Progenitor cell of endocrine pancreas (in vitro differentiated cells): ENCODE data around the gene PAX8. TPM values are rescaled to one million over a fixed set of nuclear protein-coding genes. Genes with fewer than 3 reads are reported as not detected.

Experiments
- DNase-seq: peaks from one replicate; pipeline ENCODE4 v3.0.0; 2021; ENCODE audit warnings: low spot score; ENCODE audit not compliant: unreplicated experiment
- H3K27ac Mint-ChIP-seq: 2 replicates; pipeline ENCODE4 v1.8.0; 2021; ENCODE audit warnings: mild to moderate bottlenecking, moderate library complexity, mixed read lengths
- H3K27me3 Mint-ChIP-seq: 2 replicates; pipeline ENCODE4 v1.8.0; 2021; ENCODE audit warnings: mixed read lengths
- H3K36me3 Mint-ChIP-seq: 2 replicates; pipeline ENCODE4 v1.8.0; 2022; ENCODE audit warnings: mixed read lengths; ENCODE audit not compliant: insufficient read depth
- H3K4me1 Mint-ChIP-seq: 2 replicates; pipeline ENCODE4 v1.8.0; 2021; ENCODE audit warnings: low read depth, mixed read lengths
- H3K4me3 Mint-ChIP-seq: 2 replicates; pipeline ENCODE4 v1.8.0; 2021; ENCODE audit warnings: low read depth, mild to moderate bottlenecking, moderate library complexity, mixed read lengths
- H3K9me3 Mint-ChIP-seq: 2 replicates; pipeline ENCODE4 v1.8.0; 2021; ENCODE audit warnings: low read depth, mixed read lengths
- total RNA-seq: library from RNA; stranded (reverse); gene quantifications from 2 replicates; pipeline ENCODE4 v1.2.1, GENCODE V29; 2021
- TF ChIP-seq, protein P1 (sequence below): fragments of 200-600 bp; sonication (generic); IDR thresholded peaks from one replicate; pipeline ENCODE4 v1.5.0; 2021; ENCODE audit warnings: antibody characterized with exemption, mild to moderate bottlenecking; ENCODE audit not compliant: unreplicated experiment

The PAX8 gene
- total RNA-seq, 1 donor from 2014 or later = 3.9 TPM

DNA sequence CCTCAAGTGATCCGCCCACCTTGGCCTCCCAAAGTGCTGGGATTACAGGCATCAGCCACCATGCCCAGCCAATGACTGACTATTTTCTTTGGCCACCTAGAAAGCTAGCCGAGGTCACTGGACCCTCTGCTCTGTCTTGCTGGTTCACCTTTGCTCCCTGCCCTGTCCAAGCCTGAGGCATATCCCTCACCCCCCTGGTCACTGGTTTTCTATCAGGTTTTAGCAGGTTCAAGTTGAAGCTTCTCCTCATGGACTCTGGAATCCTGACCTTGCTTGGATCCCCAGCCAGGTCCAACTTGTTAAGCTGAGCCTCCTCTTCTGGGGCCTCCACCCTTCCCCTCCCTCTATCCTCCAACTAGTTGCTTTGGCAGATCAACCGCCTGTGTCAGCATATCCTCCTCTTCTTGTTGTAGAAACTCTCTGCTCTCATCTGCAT is 33.4 kb downstream of the PAX8 start:
- Mint-ChIP-seq H3K27me3 (peaks cover 20% of the 10 kb centered on the region), H3K9me3 (no peaks in the 10 kb centered on the region), H3K27ac (no peak overlapping the region), H3K4me1 (no peaks in the 10 kb centered on the region), H3K36me3 (no peaks in the 10 kb centered on the region), H3K4me3 (no peak overlapping the region)
- DNase-seq = no peak
- TF ChIP-seq, protein P1, sequence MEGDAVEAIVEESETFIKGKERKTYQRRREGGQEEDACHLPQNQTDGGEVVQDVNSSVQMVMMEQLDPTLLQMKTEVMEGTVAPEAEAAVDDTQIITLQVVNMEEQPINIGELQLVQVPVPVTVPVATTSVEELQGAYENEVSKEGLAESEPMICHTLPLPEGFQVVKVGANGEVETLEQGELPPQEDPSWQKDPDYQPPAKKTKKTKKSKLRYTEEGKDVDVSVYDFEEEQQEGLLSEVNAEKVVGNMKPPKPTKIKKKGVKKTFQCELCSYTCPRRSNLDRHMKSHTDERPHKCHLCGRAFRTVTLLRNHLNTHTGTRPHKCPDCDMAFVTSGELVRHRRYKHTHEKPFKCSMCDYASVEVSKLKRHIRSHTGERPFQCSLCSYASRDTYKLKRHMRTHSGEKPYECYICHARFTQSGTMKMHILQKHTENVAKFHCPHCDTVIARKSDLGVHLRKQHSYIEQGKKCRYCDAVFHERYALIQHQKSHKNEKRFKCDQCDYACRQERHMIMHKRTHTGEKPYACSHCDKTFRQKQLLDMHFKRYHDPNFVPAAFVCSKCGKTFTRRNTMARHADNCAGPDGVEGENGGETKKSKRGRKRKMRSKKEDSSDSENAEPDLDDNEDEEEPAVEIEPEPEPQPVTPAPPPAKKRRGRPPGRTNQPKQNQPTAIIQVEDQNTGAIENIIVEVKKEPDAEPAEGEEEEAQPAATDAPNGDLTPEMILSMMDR = no peak

DNA sequence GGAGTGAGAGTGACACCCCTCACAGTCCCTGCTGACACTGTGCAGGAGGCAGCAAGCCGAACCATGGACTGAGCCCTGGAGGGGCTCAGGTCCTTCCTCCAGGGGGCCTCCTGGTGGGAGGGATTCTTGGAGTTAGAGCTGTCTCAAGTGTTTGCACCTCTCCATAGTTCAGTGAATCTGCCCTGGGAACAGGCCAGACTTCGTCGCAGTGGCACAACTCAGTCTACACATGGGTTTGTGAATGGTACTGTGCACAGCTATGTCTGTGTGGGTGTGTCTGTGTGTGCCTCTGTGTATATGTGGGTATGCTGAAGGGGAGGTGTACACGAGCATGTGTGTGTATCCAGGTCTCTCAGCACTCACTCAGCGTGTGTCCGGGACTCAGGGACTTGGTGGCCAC is 36.4 kb downstream of the PAX8 start:
- Mint-ChIP-seq H3K27ac (no peak overlapping the region), H3K4me1 (no peaks in the 10 kb centered on the region), H3K36me3 (no peaks in the 10 kb centered on the region), H3K9me3 (no peaks in the 10 kb centered on the region), H3K27me3 (peaks cover 20% of the 10 kb centered on the region), H3K4me3 (no peak overlapping the region)
- no peak for DNase-seq
- TF ChIP-seq, protein P1 = no peak

GRCh38 chr2:113240915-113241911 is 37.5 kb downstream of the PAX8 start:
- Mint-ChIP-seq H3K9me3 (peaks cover 3% of the 10 kb centered on the region), H3K4me1 (no peaks in the 10 kb centered on the region), H3K27ac (no peak overlapping the region), H3K4me3 (no peak overlapping the region), H3K27me3 (peaks cover 17% of the 10 kb centered on the region), H3K36me3 (no peaks in the 10 kb centered on the region)
- TF ChIP-seq, protein P1 = no peak
- no peak for DNase-seq

- H3K27ac Mint-ChIP-seq = no peak overlapping the region
- peaks cover 12% of the 10 kb centered on the region for H3K27me3 Mint-ChIP-seq
- H3K4me1 Mint-ChIP-seq = no peaks in the 10 kb centered on the region
- TF ChIP-seq, protein P1 = no peak
- no peak for DNase-seq
- peaks cover 3% of the 10 kb centered on the region for H3K9me3 Mint-ChIP-seq
- H3K36me3 Mint-ChIP-seq = no peaks in the 10 kb centered on the region
- no peak overlapping the region for H3K4me3 Mint-ChIP-seq
These were observed 38.4 kb downstream of the PAX8 start for GRCh38 chr2:113240150-113240914.
